NCI-H1436 (cell line): Measurements from ENCODE around the gene DHRS3.
"Not testable (repeated sequence)": the region's sequence is repeated elsewhere in the genome, so short reads cannot be mapped to it uniquely, and the experiment has no call there.

Experiments used
- DNase-seq: peaks from one replicate; lab custom pipeline; 2025; lab: John Stamatoyannopoulos, UW

DHRS3 gene, protein sequence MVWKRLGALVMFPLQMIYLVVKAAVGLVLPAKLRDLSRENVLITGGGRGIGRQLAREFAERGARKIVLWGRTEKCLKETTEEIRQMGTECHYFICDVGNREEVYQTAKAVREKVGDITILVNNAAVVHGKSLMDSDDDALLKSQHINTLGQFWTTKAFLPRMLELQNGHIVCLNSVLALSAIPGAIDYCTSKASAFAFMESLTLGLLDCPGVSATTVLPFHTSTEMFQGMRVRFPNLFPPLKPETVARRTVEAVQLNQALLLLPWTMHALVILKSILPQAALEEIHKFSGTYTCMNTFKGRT

GRCh38 chr1:12617901-12618660 is at the start of gene DHRS3:
Gene DHRS3 (minus strand): TSS chr1:12618210. CDS start chr1:12617348, 862 bp downstream.
- peak; percentile 89 for DNase-seq

- DNase-seq = no peak
Measured at GRCh38 chr1:12666141-12666735, 48.2 kb upstream of the DHRS3 start.

- no peak for DNase-seq
Measured at GRCh38 chr1:12665511-12665910, 47.5 kb upstream of the DHRS3 start.

- DNase-seq = no peak
Measured at GRCh38 chr1:12662556-12662955, 44.5 kb upstream of the DHRS3 start.

- DNase-seq = no peak
Measured at GRCh38 chr1:12661606-12662219, 43.7 kb upstream of the DHRS3 start.

- peak; percentile 82 for DNase-seq
Measured at GRCh38 chr1:12658531-12659453, 40.8 kb upstream of the DHRS3 start.

DNA sequence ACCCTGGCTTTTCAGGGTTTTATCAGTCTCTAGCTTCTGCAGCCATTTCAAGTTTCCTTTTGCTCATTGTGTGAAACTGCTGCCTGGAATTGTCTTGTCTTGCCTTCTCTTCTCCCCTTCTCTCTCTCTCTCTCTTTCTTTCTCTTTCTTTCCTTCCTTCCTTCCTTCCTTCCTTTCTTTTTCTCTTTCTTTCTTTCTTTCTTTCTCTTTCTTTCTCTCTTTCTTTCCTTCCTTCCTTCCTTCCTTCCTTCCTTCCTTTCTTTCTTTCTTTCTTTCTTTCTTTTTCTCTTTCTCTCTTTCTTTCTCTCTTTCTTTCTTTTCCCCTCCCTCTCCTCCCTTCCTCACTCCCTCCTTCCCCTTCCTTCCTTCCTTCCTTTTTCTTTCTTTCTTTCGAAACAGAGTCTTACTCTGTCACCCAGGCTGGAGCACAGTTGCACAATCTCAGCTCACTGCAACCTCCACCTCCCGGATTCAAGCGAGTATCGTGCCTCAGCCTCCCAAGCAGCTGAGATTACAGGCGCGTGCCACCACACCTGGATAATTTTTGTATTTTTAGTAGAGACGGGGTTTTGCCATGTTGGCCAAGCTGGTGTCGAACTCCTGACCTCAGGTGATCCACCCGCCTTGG is 40.0 kb upstream of the DHRS3 start:
- DNase-seq = not testable (repeated sequence)

- no peak for DNase-seq
Measured at GRCh38 chr1:12657060-12657884, 39.3 kb upstream of the DHRS3 start.

- no peak for DNase-seq
Measured at GRCh38 chr1:12656575-12656974, 38.6 kb upstream of the DHRS3 start.

DNA sequence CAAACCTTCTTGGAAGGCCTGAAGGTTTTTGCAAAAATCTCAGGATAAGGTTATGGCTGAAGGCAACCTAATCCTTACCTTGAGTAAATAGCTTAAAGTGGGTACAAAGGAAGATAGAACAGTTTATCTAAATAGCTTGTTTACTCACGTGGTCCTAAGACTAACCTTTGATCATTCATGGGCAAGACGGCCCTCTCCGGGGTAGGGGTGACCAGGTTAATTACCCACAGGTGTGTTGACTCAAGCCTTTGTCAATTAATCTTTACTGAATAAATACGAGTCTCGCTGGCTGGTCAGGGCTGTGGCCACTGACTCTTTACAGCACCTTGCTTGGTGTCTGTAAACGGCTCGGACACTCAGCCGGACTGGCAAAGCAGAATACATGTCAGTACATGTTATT is 36.6 kb upstream of the DHRS3 start:
- DNase-seq = no peak

GRCh38 chr1:12654004-12654567 is 36.1 kb upstream of the DHRS3 start:
- DNase-seq = no peak

- DNase-seq = no peak
Measured at GRCh38 chr1:12649971-12650421, 32.0 kb upstream of the DHRS3 start.

- no peak for DNase-seq
Measured at GRCh38 chr1:12648741-12649140, 30.7 kb upstream of the DHRS3 start.

GRCh38 chr1:12645401-12645800 is 27.4 kb upstream of the DHRS3 start:
- not testable (repeated sequence) for DNase-seq

DNA sequence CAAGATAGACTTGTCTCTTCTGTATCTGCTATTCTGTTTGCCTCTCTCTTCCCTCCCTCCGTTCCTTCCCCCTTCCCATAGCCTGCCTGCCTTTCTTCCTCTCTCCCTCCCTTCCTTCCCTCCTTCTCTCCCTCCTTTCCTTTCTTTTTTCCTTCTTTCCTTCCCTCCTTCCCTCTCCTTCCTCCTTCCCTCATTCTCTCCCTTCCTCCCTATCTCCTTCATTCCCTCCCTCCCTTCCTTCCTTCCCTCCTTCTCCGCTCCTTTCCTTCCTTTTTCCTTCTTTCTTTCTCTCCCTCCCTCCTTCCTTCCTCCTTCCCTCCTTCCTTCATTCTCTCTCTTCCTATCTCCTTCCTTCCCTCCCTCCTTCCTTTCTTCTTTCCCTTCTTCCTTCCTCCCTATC is 26.8 kb upstream of the DHRS3 start:
- DNase-seq = no peak

DNA sequence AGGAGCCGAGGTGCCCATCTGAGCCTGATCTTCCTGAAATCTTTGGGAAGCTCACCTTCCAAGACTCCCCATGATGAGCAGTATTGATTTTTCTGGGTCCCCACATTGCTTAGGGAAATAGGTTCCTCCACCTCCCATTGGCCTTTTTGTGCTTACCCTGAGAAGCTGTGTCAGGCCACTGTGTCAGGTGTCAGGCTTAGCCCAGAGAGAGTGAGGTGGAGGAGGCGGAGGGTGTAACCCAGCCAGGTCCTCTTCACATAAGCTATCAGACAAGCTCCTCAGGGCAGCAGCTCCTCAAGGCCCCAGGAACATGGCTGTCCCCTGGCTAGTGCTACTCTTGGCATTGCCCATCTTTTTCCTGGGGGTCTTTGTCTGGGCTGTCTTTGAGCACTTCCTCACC is 26.2 kb upstream of the DHRS3 start:
- DNase-seq = no peak

DNA sequence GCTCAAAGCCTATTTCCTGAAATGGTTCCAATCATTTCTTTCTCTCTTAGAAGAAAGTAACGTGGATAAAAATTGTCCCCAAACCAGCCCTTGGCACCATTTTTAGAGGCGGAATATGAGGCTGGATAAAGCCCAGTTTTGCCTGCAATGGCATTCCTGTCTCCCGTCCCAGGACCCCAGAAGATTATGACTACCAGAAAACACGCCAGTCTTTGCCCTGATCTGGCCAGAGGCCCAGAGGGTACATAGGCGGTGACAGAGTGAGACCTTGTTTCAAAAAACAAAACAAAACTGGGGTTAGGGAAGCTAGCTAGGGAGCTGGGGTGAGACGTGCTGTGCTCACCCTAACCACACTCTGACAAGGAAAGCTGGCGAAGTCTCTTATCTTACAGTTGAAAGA is 25.8 kb upstream of the DHRS3 start, which contains the start of gene AADACL4:
TSS of gene AADACL4 (plus strand) at position 301 of the 400 bp plus-strand sequence. CDS start 462 bp downstream, outside the sequence.
- DNase-seq = no peak

GRCh38 chr1:12643079-12643478 is 25.1 kb upstream of the DHRS3 start:
- no peak for DNase-seq

DNA sequence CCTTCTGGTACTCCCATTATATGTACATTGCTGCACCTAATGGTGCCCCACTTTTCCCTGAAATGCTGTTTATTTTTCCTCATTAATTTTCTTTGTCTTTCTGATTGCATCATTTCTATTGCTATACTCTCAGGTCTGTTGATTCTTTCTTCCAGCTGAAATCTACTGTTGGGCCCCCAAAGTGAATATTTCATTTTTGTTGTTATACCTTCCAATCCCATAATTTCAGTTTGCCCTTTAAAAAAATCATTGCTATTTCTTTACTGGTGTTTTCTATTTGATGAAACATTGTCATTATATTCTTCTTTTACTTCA is 22.9 kb upstream of the DHRS3 start:
- no peak for DNase-seq
